Subcutaneous adipose tissue (tissue), 4 donors: ENCODE data around the gene KYNU. TPM values are rescaled to one million over a fixed set of nuclear protein-coding genes. Genes with fewer than 3 reads are reported as not detected.

ENCODE experiments used
- CTCF ChIP-seq: fragments of 450-650 bp; IDR thresholded peaks from one replicate; pipeline ENCODE4 v1.5.1; 2016; ENCODE audit warnings: low read depth, mild to moderate bottlenecking, control low read depth, antibody characterized with exemption, moderate library complexity
- total RNA-seq, 4 donors: library from RNA; depleted of rRNA; stranded (reverse); fragments of >200 nt; gene quantifications; one replicate each; pipeline ENCODE4 v1.1.0, GENCODE V29; 2016

KYNU gene
- total RNA-seq, 4 donors from 2014 or later, result 3.4 to 38.9 (median 10.5) TPM

DNA sequence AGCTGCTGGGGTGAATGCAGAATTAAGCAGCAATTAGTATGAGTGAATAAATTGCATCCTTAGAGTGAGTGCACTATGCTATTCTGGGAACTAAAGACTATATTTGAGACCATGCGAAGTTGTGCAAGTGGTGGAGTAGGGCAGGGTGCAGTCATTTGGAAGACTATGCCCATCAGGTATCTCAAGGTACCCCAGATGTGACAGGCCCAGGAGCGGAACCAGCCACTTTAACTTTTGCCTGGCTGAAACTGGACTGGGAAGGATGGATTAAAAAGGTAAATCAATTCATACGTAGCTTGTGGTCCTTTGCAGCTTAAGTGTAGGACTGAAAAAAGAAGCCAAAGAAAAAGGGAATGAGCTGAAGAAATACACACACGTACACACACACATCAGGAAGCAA is 1.7 kb downstream of the KYNU start:
- TF ChIP-seq CTCF, result no peak

DNA sequence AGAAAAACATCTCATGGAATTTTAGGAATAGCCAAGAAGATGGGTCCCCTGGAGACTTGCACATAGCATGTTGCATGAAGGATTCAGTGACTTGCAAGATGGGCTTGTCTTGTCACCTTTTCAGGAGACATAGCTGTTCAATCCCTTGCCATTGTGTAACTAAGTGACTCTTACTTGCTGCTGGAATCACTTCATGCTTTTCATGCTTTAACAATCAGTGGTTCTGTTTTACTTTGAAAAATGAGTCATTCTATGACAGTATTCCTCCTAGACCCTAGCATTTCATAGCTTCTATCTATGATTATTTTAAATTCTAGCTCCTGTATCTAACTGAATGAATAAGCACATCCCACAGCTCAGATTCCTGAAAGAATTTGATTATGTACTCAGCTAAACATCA is 2.8 kb downstream of the KYNU start:
- TF ChIP-seq CTCF, result no peak

- TF ChIP-seq CTCF, result no peak
These were observed 4.2 kb downstream of the KYNU start for GRCh38 chr2:142881619-142882018.

DNA sequence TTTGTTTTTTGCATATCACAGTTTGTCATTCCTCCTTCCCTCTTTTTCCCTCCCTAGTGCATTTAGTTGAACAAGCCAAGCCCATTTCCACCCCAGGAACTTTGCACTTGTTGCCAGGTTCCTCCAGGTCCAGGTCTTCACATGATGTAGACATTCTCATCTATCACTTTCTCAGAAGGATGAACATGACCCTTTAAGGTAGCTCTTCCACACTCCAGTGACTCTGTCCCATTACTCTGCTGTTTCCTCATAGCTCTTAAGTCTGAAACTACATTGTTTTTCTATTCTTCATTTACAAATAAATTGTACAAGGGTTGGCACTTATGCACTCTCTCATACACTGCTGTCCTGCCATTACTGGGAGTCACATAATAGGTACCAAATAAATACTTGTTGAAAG is 6.1 kb downstream of the KYNU start:
- TF ChIP-seq CTCF, result no peak

DNA sequence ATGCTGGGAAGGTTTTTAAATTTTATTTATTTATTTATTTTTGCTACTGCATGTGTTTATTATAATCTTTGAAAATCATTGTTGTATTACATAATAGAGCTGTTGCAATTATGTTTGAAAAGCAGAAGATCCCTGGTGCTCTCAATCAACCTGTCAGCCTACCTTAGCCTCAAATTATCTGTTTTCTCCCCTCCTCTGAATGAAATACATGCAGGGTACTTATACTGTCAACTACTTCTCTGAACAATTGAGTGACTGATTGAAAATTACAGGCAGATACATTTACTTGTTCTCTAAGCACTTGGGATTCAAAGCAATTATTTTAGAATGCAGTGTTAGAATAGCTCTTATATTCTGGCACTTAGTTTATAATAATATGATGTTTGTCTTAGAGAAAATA is 8.1 kb downstream of the KYNU start:
- TF ChIP-seq CTCF, result no peak

DNA sequence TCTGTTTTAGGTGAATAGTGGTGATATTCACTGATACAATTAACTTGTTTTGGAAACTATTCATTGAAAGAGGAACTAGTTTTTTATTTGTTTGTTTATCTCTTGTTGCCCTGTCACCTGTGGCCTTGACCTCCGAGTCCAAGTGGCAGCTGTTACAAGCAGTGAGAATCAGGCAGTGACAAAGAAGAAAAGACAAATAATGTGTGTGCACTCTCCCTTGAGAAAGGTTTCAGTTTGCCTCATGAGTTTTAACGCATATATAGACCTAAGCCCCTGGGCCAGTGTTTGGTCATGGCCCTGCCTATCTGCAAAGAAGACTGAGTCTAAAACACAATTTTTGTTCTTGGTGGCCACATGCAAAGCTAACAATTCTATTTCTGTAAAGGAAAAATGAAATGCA is 15.3 kb downstream of the KYNU start:
- TF ChIP-seq CTCF, result no peak

DNA sequence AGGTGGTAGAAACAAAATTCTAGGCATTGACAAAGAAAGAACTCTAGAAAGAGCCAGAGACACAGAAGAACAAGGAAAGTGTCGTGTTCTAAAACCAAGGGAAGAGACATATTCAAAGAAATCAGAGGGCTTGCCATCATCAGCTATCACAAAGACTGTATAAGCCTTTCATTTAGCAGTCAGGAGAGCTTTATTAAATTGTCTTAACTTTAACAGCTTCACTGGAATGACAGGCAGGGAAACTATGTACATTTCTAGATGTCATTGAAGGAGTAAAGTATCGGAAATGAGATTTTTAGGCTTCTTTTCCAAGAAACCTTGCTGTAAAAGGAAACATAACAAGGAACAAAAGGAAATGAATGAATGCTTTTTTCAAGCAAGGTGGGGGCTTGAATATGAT is 15.8 kb downstream of the KYNU start:
- no peak for TF ChIP-seq CTCF

DNA sequence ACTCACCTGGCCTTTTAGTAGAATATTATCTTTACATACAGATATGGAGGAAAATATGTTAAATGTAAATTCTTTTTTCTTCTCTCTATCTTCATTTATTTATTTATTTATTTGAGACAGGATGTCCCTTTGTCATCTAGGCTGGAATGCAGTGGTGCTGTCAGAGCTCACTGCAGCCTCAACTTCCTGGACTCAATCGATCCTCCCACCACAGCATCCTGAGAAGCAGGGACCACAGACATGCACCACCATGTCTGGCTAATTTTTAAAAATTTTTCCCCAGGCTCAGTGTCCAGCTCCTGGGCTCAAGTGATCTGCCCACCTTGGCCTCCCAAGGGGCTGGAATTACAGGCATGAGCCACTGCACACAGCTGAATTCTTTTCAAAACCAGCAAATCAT is 20.3 kb downstream of the KYNU start:
- no peak for TF ChIP-seq CTCF
